NCI-H1105 (cell line): ENCODE data around the gene ZNF619.
A peak's percentile ranks its signal among the peaks of the same experiment; 100 is the strongest.
"Not testable (repeated sequence)": the region's sequence is repeated elsewhere in the genome, so short reads cannot be mapped to it uniquely, and the experiment has no call there.

Source experiments
- DNase-seq: peaks from one replicate; lab custom pipeline; 2025; lab: John Stamatoyannopoulos, UW

ZNF619 gene

GRCh38 chr3:40476478-40477470 lies at the start of gene ZNF619:
TSS of gene ZNF619 (plus strand) at chr3:40477122. CDS start at chr3:40477980, 858 bp downstream.
- peak; percentile 46 for DNase-seq

- DNase-seq, result no peak
Observed at GRCh38 chr3:40432793-40433192, 44.1 kb upstream of the ZNF619 start.

GRCh38 chr3:40437889-40438288 lies 39.0 kb upstream of the ZNF619 start:
- no peak for DNase-seq

- no peak for DNase-seq
Observed at GRCh38 chr3:40445062-40445461, 31.9 kb upstream of the ZNF619 start.

GRCh38 chr3:40445880-40446279 lies 31.0 kb upstream of the ZNF619 start:
- DNase-seq, result no peak

GRCh38 chr3:40450438-40450837 lies 26.5 kb upstream of the ZNF619 start:
- no peak for DNase-seq

GRCh38 chr3:40451551-40451950 lies 25.4 kb upstream of the ZNF619 start:
- no peak for DNase-seq

GRCh38 chr3:40452057-40452456 lies 24.9 kb upstream of the ZNF619 start:
- no peak for DNase-seq

GRCh38 chr3:40452562-40452875 lies 24.4 kb upstream of the ZNF619 start:
- DNase-seq, result no peak

- peak; percentile 95 for DNase-seq
Observed at GRCh38 chr3:40452876-40453730, 23.8 kb upstream of the ZNF619 start.

GRCh38 chr3:40453933-40454332 lies 23.0 kb upstream of the ZNF619 start:
- DNase-seq, result no peak

- DNase-seq, result no peak
Observed at GRCh38 chr3:40455328-40455727, 21.6 kb upstream of the ZNF619 start.

- DNase-seq, result no peak
Observed at GRCh38 chr3:40456279-40456939, 20.5 kb upstream of the ZNF619 start.

- peak; percentile 81 for DNase-seq
Observed at GRCh38 chr3:40456940-40457823, 19.7 kb upstream of the ZNF619 start, which contains the start of gene RPL14. TSS of gene RPL14 (plus strand) at chr3:40457339. CDS start at chr3:40457472, 133 bp downstream.

- no peak for DNase-seq
Observed at GRCh38 chr3:40458473-40458872, 18.4 kb upstream of the ZNF619 start.

GRCh38 chr3:40460481-40460880 lies 16.4 kb upstream of the ZNF619 start:
- not testable (repeated sequence) for DNase-seq

- DNase-seq, result no peak
Observed at GRCh38 chr3:40461161-40461560, 15.8 kb upstream of the ZNF619 start.

GRCh38 chr3:40462838-40463237 lies 14.1 kb upstream of the ZNF619 start:
- DNase-seq, result not testable (repeated sequence)

GRCh38 chr3:40463579-40463978 lies 13.3 kb upstream of the ZNF619 start:
- DNase-seq, result no peak

- DNase-seq, result no peak
Observed at GRCh38 chr3:40464339-40465110, 12.4 kb upstream of the ZNF619 start.

- DNase-seq, result no peak
Observed at GRCh38 chr3:40465111-40465407, 11.9 kb upstream of the ZNF619 start.
